Measurements from ENCODE around the gene MEN1. TPM values are rescaled to one million over a fixed set of nuclear protein-coding genes. Genes with fewer than 3 reads are reported as not detected.
"Not testable (repeated sequence)": the region's sequence is repeated elsewhere in the genome, so short reads cannot be mapped to it uniquely, and the experiment has no call there.

MEN1 gene
- total RNA-seq, 2 donors from 2014 or later, result 25.8 to 27.0 TPM

DNA sequence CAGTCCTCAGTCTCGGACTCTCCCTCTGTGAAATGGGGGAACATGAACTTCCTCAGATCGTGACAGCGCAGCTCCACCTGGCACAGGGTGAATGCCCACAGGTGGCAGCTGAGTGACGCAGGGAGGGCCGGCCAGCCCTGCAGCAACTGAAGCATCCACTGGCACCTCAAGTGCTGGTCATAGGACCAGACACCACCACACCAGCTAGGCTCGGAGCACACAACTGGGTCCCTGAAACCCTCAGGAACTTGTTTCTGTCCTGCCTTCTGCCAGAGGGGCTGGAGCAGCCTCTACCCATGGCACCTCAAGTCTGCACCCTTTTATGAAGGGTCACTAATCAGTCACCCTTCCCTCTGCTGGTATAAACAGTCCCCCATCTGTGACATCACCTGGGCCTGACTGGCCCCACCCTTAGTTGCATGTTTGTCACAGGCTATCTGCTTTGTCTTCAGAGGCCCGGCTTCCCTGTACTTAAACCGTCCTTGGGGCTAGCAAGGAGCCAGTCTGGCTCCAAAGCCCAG lies 41.5 kb upstream of the MEN1 start:
- ATAC-seq (peak; percentile 4), DNase-seq (no peak)
- no peaks in the 10 kb centered on the region for H3K9me3 ChIP-seq (ENCODE audit: control insufficient read depth, low read length, poor library complexity, severe bottlenecking)
- peaks cover 2% of the 10 kb centered on the region for H3K36me3 Mint-ChIP-seq (ENCODE audit: low read depth)
- peak overlapping the region; percentile 98 for H3K27ac Mint-ChIP-seq
- H3K4me3 Mint-ChIP-seq, result peak overlapping the region; percentile 80
- H3K4me1 Mint-ChIP-seq, result peaks cover 70% of the 10 kb centered on the region
- no peaks in the 10 kb centered on the region for H3K27me3 Mint-ChIP-seq

- H3K9me3 ChIP-seq (ENCODE audit: control insufficient read depth, low read length, poor library complexity, severe bottlenecking), result no peaks in the 10 kb centered on the region
- H3K4me3 Mint-ChIP-seq, result peak overlapping the region; percentile 80
- peaks cover 2% of the 10 kb centered on the region for H3K36me3 Mint-ChIP-seq (ENCODE audit: low read depth)
- ATAC-seq (peak; percentile 71), DNase-seq (peak; percentile 53 to 65 (median 53))
- peaks cover 65% of the 10 kb centered on the region for H3K4me1 Mint-ChIP-seq
- H3K27me3 Mint-ChIP-seq, result no peaks in the 10 kb centered on the region
- peak overlapping the region; percentile 98 for H3K27ac Mint-ChIP-seq
Observed at GRCh38 chr11:64850979-64851567, 40.7 kb upstream of the MEN1 start.

DNA sequence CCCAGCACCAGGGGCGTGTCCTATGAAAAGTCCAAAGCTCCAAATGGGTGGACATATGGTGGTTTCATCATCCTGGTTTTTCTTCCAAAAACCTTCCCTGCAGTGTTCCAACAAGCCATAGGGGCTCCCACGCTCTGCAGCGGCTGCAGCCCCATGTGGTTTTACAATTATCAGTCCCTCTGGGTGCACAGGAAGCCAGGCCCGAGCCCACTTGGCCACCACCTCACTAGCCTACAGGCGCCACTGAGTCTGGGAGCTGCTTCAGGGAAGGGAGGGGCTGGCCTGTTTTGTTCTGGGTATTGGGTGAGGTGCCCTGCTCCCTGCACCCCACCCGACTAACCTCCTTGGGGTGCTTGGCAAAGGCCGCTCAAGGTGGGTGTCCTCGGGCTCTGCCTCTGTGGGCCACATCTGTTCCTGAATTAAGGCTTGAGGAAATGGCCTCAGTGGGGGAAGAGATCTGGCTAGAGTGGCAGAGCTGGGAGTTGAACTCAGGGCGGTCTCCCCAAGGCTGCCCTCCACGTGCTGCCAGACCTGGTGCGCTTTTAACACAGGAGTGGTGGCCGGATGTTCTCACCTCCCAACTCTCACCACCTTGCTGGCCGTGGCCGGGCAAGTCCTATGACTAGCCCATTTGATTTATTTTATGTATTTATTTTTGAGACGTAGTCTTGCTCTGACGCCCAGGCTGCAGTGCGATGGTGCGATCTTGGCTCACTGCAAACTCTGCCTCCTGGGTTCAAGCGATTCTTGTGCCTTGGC lies 39.4 kb upstream of the MEN1 start:
- ATAC-seq (no peak), DNase-seq (no peak)
- peaks cover 56% of the 10 kb centered on the region for H3K4me1 Mint-ChIP-seq
- H3K36me3 Mint-ChIP-seq (ENCODE audit: low read depth), result no peaks in the 10 kb centered on the region
- H3K4me3 Mint-ChIP-seq, result no peak overlapping the region
- H3K27ac Mint-ChIP-seq, result peak overlapping the region; percentile 98
- no peaks in the 10 kb centered on the region for H3K9me3 ChIP-seq (ENCODE audit: control insufficient read depth, low read length, poor library complexity, severe bottlenecking)
- no peaks in the 10 kb centered on the region for H3K27me3 Mint-ChIP-seq

- H3K27ac Mint-ChIP-seq, result peak overlapping the region; percentile 98
- H3K4me1 Mint-ChIP-seq, result peaks cover 50% of the 10 kb centered on the region
- no peaks in the 10 kb centered on the region for H3K36me3 Mint-ChIP-seq (ENCODE audit: low read depth)
- H3K9me3 ChIP-seq (ENCODE audit: control insufficient read depth, low read length, poor library complexity, severe bottlenecking), result no peaks in the 10 kb centered on the region
- H3K4me3 Mint-ChIP-seq, result no peak overlapping the region
- no peak for ATAC-seq
- DNase-seq, result no peak
- no peaks in the 10 kb centered on the region for H3K27me3 Mint-ChIP-seq
Observed at GRCh38 chr11:64848826-64849597, 38.7 kb upstream of the MEN1 start.

- Mint-ChIP-seq H3K27ac (peak overlapping the region; percentile 41), H3K4me3 (no peak overlapping the region), H3K4me1 (peaks cover 46% of the 10 kb centered on the region), H3K36me3 (ENCODE audit: low read depth) (no peaks in the 10 kb centered on the region), H3K27me3 (no peaks in the 10 kb centered on the region)
- no peaks in the 10 kb centered on the region for H3K9me3 ChIP-seq (ENCODE audit: control insufficient read depth, low read length, poor library complexity, severe bottlenecking)
- no peak for DNase-seq
- no peak for ATAC-seq
Observed at GRCh38 chr11:64848214-64848825, 38.0 kb upstream of the MEN1 start.

- Mint-ChIP-seq H3K27me3 (no peaks in the 10 kb centered on the region), H3K27ac (peak overlapping the region; percentile 9), H3K4me1 (peaks cover 36% of the 10 kb centered on the region), H3K36me3 (ENCODE audit: low read depth) (no peaks in the 10 kb centered on the region), H3K4me3 (no peak overlapping the region)
- no peaks in the 10 kb centered on the region for H3K9me3 ChIP-seq (ENCODE audit: control insufficient read depth, low read length, poor library complexity, severe bottlenecking)
- ATAC-seq (peak; percentile 63), DNase-seq (peak; percentile 85 to 93 (median 93))
Observed at GRCh38 chr11:64846998-64847666, 36.8 kb upstream of the MEN1 start.

DNA sequence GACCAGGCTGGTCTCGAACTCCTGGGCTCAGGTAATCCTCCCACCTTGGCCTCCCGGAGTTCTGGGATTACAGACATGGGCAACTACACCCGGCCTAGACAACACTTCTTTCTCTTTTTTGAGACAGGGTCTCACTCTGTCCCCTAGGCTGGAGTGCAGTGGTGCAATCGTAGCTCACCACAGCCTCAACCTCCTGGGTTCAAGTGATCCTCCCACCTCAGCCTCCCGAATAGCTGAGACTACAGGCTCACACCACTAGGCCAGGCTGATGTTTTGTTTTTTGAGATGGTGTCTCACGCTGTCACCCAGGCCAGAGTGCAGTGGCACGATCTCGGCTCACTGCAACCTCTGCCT lies 35.4 kb upstream of the MEN1 start:
- H3K9me3 ChIP-seq (ENCODE audit: control insufficient read depth, low read length, poor library complexity, severe bottlenecking); H3K27me3 Mint-ChIP-seq; DNase-seq; H3K36me3 Mint-ChIP-seq (ENCODE audit: low read depth); ATAC-seq: not testable (repeated sequence)
- Mint-ChIP-seq H3K4me3 (peak overlapping the region; percentile 41), H3K27ac (peak overlapping the region; percentile 41), H3K4me1 (peaks cover 25% of the 10 kb centered on the region)

- H3K9me3 ChIP-seq (ENCODE audit: control insufficient read depth, low read length, poor library complexity, severe bottlenecking), result no peaks in the 10 kb centered on the region
- peak overlapping the region; percentile 74 for H3K4me3 Mint-ChIP-seq
- peaks cover 24% of the 10 kb centered on the region for H3K4me1 Mint-ChIP-seq
- DNase-seq, result no peak
- H3K27me3 Mint-ChIP-seq, result no peaks in the 10 kb centered on the region
- ATAC-seq, result no peak
- no peaks in the 10 kb centered on the region for H3K36me3 Mint-ChIP-seq (ENCODE audit: low read depth)
- H3K27ac Mint-ChIP-seq, result peak overlapping the region; percentile 41
Observed at GRCh38 chr11:64845129-64845775, 34.9 kb upstream of the MEN1 start.

DNA sequence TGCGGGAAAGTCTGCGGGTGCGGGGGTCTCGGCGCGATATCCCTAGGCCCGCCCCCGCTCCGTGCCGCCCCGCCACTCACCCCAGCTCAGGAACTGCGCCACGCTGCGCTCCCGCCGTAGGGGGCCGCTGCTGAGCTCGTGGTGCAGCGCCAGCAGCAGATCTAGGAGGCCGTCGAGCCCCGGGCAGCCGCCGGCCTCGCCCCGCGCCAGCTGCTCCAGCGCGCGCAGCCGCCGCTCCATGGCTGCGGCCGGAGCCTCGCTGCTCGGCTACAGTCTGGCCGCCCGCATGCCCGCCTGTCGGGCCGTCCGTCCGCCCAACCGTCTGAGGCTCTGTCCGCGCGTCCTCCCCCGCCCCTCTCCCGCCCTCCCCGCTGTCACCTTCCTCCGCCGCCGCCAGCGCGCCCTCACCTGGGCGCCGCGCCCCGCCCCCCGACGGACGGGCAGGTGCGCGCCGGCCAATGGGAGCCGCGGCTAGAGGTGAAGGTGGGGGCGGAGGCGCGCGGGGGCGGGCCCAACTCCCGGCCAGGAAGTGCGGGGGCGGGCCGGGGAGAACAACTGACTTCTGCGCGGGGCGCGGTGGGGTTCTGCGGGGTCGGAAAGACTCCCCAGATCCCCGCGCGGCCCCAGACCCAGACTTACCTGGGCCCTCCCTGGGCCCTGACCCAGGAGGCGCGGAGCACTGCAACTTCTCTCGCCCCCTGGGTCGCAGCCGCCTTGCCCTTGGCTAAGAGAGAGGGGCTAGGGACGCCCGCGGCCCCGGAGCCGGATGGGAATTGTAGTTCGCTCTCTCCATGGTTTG lies 34.2 kb upstream of the MEN1 start, which contains the start of gene CDC42BPG:
TSS of gene CDC42BPG (minus strand) at position 324 of the 799 bp plus-strand sequence. CDS start at position 240, 84 bp downstream.
- peak; percentile 77 for ATAC-seq
- Mint-ChIP-seq H3K36me3 (ENCODE audit: low read depth) (peaks cover under 1% of the 10 kb centered on the region), H3K27ac (peak within 1 kb of the TSS; percentile 41), H3K27me3 (no peaks in the 10 kb centered on the region), H3K4me1 (peaks cover 23% of the 10 kb centered on the region), H3K4me3 (peak within 1 kb of the TSS; percentile 84)
- DNase-seq, result peak; percentile 67 to 77 (median 74)
- H3K9me3 ChIP-seq (ENCODE audit: control insufficient read depth, low read length, poor library complexity, severe bottlenecking), result no peaks in the 10 kb centered on the region

DNA sequence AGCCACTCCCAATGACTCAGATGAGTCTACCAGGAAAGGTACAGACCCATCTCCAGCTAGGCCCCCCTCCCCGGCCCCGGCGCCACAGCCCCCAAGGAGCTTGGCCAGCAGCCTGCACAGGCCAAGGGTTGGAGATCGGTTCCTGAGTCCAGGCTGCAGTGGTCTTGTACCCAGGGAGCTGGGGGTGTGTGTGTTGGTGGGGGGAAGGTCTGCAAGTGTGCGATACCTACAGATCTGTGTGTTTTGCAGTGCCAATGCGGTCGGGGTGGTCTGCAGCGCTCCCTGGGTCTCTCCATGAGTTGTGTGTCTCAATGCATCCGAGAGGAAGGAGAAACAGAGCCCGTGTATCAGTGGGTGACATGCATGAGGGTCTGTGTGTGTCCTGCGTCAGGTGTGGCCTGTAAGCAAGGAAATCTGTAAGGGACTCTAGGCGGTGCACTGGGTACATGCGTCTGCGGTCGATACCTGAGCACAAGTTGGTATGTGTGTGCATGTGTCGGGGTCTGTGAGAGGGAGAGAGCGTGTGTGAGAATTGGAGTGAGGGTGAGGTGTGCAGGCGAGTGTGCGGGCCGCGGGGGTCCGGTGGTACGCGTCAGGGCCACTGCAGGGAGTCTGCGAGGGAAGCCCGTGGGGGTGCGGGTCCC lies 33.5 kb upstream of the MEN1 start:
- Mint-ChIP-seq H3K27me3 (no peaks in the 10 kb centered on the region), H3K4me1 (peaks cover 20% of the 10 kb centered on the region), H3K36me3 (ENCODE audit: low read depth) (peaks cover 2% of the 10 kb centered on the region), H3K27ac (peak overlapping the region; percentile 37), H3K4me3 (peak overlapping the region; percentile 84)
- ATAC-seq, result no peak
- no peaks in the 10 kb centered on the region for H3K9me3 ChIP-seq (ENCODE audit: control insufficient read depth, low read length, poor library complexity, severe bottlenecking)
- no peak for DNase-seq

All from T-helper 17 cell (primary cell).